ENCODE measurements around the gene LSP1.

The LSP1 gene

GRCh38 chr11:1915795-1916131 is 62.9 kb downstream of the LSP1 start:
- DNase-seq (ENCODE audit: low read depth in 3 of 3): no peak

- DNase-seq (ENCODE audit: low read depth in 3 of 3): no peak
Measured at GRCh38 chr11:1916132-1916985, 63.5 kb downstream of the LSP1 start.

- no peak for DNase-seq (ENCODE audit: low read depth in 3 of 3)
Measured at GRCh38 chr11:1916986-1917522, 64.2 kb downstream of the LSP1 start.

GRCh38 chr11:1917523-1918435 is 64.9 kb downstream of the LSP1 start:
- no peak for DNase-seq (ENCODE audit: low read depth in 3 of 3)

GRCh38 chr11:1918436-1919315 is 65.8 kb downstream of the LSP1 start:
- DNase-seq (ENCODE audit: low read depth in 3 of 3): no peak

DNA sequence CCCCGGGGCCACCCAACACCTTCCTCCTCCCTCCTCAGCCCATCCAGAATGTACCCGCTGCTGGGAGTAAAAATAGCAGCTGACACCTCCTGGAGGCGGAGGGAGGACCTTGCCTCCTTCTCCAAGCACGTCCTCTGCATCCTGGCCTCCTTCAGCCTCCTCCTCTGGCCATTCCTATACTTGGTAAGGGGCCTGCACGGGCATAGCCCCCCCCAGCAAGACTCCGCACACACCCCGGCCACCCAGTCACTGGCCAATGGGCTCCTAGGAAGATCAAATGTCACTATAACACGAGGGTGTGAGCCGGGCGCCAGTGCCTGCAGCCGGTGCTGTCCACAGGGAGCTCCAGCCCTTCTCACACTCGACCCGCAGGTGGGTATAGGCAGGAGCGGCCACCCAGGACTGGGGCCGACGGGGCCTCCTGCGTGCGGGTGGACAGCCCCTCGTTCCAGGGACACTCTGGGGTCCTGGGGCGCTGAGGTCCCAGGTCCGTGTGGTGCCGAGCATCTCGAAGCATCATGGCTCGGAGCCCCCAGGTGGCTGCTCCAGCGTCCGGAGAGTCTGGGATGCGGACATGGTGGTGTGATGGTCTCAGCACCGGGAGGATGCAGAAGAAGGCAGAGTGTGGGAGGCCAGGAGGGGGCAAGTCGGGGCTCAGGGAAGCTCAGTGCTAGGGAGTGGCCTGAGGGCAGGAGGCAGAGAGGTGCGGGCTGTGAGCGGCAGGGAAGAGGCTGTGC is 66.7 kb downstream of the LSP1 start, which contains the start of gene TNNT3:
Gene TNNT3 (plus strand): TSS at position 313 of the 737 bp plus-strand sequence. CDS start 3,172 bp downstream, outside the sequence.
- no peak for DNase-seq (ENCODE audit: low read depth in 3 of 3)

DNA sequence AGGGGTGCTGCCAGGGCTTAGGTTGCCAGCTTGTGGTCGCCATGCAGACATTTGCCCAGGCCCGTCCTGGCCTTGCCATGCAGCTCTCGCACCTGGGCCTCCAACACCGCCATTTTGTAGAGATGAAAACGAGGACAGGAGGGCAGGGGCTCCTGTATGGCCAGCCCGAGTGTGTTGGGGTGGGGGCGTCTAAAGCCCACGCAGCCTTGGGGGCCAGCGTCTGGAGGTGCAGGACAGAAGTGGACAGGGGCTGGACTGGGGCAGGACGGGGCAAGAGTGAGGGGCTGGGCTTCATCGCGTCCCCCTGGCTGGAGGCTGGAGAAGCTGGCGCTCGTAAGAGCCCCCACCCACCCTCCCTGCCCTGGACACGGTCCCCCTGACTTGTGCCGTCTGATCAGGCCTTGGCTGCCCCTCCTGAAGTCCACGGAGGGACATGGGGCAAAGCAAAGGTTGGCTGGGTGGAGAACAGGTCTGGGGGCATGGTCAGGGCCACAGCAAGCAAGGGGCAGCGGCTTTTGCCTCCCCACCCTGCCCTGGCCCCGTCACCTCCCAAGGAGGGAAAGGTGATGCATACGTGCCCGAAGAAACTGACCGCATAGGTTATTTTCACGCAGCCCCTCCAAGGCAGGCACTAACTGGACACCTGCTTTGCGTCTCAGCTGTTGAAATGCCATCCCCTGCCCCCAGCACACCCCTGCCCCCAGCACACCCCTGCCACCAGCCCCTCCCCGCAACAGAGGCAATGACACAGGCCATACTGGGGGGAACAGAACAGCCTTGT is 67.4 kb downstream of the LSP1 start:
- no peak for DNase-seq (ENCODE audit: low read depth in 3 of 3)

DNA sequence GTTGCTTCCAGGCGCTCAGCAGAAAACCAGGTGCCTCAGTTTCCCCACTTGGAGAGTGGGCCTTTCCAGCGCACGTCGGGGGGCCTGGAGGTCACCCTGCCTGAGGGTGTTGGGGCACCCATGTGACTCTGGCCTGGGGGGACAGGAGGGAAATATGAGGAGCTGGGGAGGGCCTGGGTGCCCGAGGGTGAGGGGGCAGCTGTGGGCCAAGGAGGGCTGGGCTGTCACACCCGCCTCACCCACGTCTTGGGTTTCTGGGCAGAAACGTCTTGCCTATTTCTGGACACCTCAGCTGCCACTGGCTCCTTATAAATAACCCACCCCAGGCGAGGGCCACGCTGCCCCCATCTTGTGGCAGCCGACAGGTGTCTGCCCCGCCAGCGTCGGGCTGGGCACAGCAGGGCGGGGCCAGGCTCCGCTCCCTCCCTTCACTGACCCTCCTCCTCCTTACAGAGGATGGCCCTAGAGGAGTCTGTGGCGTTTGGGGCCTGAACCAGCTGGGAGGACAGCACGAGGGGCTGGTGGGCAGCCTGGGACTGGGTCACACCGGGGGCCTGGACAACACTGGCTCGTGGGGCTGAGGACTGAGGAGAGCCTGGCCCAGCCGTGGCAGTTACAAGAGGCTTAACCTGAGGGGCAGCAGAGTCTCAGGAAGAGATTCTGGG is 68.2 kb downstream of the LSP1 start:
- DNase-seq (ENCODE audit: low read depth in 3 of 3): no peak

DNA sequence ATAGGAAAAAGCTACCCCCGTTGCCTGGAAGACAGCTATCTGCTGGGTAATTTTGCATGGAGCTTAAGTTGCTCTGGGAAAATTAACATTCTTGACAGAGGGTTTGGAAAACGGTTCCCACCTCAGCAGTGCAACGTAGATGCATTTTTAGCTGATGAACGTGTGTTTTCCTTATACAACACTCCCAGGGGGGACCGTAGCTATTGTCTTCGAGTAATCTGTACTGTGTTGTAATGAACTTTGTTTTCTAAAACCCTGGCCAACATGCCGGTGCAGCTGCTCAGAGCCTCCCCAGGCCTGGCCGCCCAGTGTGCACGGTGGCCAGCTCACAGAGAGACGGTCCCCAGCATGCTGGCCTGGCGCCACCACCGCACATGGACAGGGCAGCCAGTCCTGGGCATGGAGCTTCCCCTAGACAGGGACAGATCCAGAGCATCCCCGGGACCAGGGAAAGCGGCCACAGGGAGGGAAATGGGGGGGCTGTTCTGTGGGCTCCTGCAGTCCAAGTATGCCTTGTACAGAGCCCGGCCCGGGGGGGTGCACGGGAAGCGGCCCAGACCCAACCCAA is 68.8 kb downstream of the LSP1 start:
- DNase-seq (ENCODE audit: low read depth in 3 of 3): no peak

DNA sequence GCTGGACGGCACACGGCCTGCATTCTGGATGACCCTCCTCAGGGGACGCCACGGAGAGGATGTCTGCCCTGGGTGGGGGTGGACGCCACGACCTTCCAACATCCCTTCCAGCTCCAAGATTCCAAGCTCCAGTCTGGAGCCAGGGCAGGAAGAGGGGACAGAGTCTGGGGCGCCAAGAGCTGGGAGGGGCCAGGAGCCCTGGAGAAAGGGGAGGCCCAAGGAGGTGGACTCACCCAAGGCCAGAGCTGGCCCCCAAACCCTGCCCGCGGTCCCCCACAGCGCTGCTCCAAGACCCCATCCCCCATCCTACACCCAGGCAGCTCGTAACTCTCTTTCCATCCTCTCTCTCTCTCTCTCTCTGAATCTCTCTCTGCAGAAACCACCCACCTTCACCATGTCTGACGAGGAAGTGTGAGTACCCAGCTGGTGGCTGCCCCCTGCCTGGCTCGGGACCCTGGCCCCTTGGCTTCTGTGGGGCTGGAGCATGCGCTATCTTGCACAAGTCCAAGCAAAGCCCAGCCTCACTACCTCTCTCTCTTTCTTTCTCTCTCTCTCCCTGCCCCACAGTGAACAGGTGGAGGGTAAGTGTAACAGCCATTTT is 69.7 kb downstream of the LSP1 start:
- no peak for DNase-seq (ENCODE audit: low read depth in 3 of 3)

DNA sequence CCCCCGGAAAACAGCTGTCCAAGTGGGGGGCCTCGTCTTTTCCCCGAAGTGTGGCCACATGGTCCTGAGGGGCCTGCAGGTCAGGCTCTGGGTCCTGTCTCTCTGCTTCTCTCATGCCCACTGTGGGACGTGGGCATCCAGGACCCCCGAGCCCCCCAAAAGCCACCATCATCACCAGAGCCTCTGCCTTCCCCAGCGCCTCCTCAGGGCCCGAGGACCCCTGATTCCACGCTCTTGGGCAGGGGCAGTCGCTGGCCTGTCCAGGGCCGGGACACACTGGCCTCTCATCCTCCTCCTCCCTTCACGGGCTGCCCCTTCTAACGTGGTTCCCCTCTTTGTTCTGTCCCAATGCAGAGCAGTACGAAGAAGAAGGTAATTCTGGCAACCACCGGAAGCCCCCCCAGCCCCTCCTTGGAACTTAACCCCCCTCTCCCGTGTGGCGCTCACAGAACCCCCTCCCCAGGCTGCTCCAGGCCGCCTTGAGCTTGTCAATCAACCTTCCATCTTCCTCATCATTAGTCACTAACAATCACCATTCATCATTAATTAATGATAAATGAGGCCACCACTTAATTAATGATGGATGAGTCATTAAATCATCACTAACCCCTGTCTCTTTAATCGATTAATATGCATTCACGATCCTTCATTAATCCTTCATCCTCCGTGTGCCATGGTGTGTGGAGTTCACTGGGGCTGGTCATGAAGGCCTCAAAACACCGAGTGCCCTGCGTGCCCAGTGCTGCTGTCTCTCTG is 70.5 kb downstream of the LSP1 start:
- DNase-seq (ENCODE audit: low read depth in 3 of 3): no peak

DNA sequence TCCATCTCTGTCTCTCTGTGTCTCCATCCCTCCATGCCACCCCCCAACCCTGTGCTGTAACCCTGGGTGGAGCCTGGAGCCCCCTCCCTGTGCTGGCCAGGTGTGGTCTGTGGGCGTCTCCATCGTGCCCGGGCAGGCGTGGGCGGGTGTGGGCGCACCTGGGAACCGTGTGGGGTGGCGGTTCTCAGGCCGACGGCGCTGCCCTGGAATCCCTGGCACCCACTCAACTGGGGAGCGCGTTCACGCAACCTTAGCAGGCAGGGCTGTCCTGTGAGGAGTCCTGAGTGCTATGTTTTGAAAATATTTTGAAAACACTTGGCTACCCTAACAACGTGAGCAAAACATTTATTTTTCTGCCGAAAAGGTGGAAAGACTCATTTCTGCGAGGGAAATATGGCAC is 71.3 kb downstream of the LSP1 start:
- no peak for DNase-seq (ENCODE audit: low read depth in 3 of 3)

- DNase-seq (ENCODE audit: low read depth in 3 of 3): no peak
Measured at GRCh38 chr11:1924646-1925372, 71.9 kb downstream of the LSP1 start.

DNA sequence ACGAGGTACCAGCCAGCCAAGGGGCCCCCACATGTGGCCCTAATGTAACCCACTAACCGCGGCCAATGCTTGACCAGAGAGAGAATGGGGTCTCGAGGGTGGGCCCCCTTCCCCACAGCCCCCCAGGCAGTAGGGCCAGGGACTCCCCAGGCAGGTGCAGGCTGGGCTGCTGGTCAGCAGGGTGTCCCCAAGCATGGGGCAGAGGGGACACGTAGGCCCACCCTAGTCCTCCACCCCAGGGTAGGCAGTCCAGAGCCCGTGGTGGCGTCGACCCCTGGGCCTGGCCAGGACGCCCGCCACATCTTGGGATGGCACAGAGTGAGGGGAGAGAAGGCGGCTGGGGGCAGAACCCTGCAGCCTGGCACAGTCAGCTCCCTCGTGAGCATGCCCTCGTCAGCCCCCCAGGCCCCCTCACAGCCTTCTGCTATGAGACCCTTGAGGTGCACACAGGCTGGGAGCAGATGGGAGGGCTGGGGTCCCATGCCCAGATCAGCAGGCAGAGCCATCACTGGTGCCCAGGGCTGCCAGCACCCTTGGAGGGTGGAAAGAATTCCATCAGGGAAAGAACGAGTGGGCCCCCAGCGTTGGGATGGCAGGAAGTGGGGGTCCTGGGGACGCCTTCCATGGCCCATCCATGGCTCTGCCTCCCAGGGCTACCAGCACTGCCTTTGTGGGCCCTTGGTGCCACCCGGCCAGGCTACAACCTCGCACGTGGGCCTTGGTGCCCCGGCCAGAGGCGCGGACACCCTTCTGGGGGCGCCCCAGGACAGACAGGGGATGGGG is 72.7 kb downstream of the LSP1 start:
- no peak for DNase-seq (ENCODE audit: low read depth in 3 of 3)

- DNase-seq (ENCODE audit: low read depth in 3 of 3): no peak
Measured at GRCh38 chr11:1926156-1927025, 73.5 kb downstream of the LSP1 start.
